Liver (tissue), 3 donors: ENCODE data around the gene YEATS2.

ENCODE experiments used
- EGR1 ChIP-seq, 2 donors: IDR thresholded peaks; 2 replicates each; pipeline ENCODE4 v1.6.1; 2016 to 2018; ENCODE audit warnings: antibody characterized with exemption in 2 of 2, low read depth in 2 of 2
- FOXA2 ChIP-seq: IDR thresholded peaks from 2 replicates; pipeline ENCODE4 v1.6.1; 2016; ENCODE audit warnings: antibody characterized with exemption
- GABPA ChIP-seq, 2 donors: IDR thresholded peaks in 1 of 2; conservative IDR thresholded peaks in 1 of 2; 2 replicates each; pipeline ENCODE4 v1.6.1; 2016; ENCODE audit warnings: antibody characterized with exemption in 2 of 2, mild to moderate bottlenecking in 1 of 2, moderate library complexity in 1 of 2
- JUND ChIP-seq, 2 donors: IDR thresholded peaks; 2 replicates each; pipeline ENCODE4 v1.6.1; 2016; ENCODE audit warnings: antibody characterized with exemption in 2 of 2
- RAD21 ChIP-seq, 2 donors: IDR thresholded peaks; 2 replicates each; pipeline ENCODE4 v1.6.1; 2016; ENCODE audit warnings: antibody characterized with exemption in 2 of 2, mild to moderate bottlenecking in 2 of 2
- RXRA ChIP-seq, 2 donors: IDR thresholded peaks; 2 replicates each; pipeline ENCODE4 v1.6.1; 2017 to 2018; ENCODE audit warnings: antibody characterized with exemption in 2 of 2, mild to moderate bottlenecking in 1 of 2
- SP1 ChIP-seq: IDR thresholded peaks from 2 replicates; pipeline ENCODE4 v1.6.1; 2018; ENCODE audit warnings: antibody characterized with exemption, mild to moderate bottlenecking
- TAF1 ChIP-seq: conservative IDR thresholded peaks from 2 replicates; pipeline ENCODE4 v1.6.1; 2016; ENCODE audit warnings: antibody characterized with exemption, mild to moderate bottlenecking
- YY1 ChIP-seq: IDR thresholded peaks from 2 replicates; pipeline ENCODE4 v1.6.1; 2016; ENCODE audit warnings: antibody characterized with exemption, mild to moderate bottlenecking
- TF ChIP-seq, protein P1 (sequence below): IDR thresholded peaks from 2 replicates; pipeline ENCODE4 v1.6.1; 2016; ENCODE audit warnings: antibody characterized with exemption
- TF ChIP-seq, protein P2 (sequence below): fragments of 150-350 bp; IDR thresholded peaks from 2 replicates; pipeline ENCODE4 v1.5.1; 2017; ENCODE audit warnings: improper control_type of control experiment, low read depth, low read length; ENCODE audit not compliant: missing input control
- TF ChIP-seq, protein P3 (sequence below): IDR thresholded peaks from 2 replicates; pipeline ENCODE4 v1.6.1; 2016; ENCODE audit warnings: antibody characterized with exemption, mild to moderate bottlenecking
- TF ChIP-seq, protein P4 (sequence below): IDR thresholded peaks from 2 replicates; pipeline ENCODE4 v1.6.1; 2016; ENCODE audit warnings: antibody characterized with exemption
- TF ChIP-seq, protein P5 (sequence below): IDR thresholded peaks from 2 replicates; pipeline ENCODE4 v1.6.1; 2016; ENCODE audit warnings: antibody characterized with exemption
- donor health status: healthy.
- donor health status: healthy.

DNA sequence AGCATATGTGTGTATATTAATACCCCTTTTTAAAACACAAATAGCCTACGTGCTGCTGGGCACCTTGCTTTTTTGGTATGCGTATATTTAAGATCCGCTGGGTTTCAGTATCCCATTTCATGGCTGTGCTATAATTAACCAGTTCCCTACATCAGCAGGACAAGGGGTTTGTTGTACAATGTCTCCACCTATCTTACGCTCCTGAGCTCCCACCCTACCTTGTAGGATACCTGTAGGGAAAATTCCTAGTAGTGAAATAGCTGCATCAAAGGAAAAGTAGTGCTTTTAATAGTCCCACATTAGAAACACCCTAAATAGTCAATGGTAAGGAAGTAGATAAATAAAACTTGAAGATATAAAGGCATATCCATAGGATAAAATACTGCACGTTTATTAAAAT, 126.4 kb downstream of the YEATS2 start:
- TF ChIP-seq, protein P1, sequence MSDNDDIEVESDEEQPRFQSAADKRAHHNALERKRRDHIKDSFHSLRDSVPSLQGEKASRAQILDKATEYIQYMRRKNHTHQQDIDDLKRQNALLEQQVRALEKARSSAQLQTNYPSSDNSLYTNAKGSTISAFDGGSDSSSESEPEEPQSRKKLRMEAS: no peak
- TF ChIP-seq, protein P2, sequence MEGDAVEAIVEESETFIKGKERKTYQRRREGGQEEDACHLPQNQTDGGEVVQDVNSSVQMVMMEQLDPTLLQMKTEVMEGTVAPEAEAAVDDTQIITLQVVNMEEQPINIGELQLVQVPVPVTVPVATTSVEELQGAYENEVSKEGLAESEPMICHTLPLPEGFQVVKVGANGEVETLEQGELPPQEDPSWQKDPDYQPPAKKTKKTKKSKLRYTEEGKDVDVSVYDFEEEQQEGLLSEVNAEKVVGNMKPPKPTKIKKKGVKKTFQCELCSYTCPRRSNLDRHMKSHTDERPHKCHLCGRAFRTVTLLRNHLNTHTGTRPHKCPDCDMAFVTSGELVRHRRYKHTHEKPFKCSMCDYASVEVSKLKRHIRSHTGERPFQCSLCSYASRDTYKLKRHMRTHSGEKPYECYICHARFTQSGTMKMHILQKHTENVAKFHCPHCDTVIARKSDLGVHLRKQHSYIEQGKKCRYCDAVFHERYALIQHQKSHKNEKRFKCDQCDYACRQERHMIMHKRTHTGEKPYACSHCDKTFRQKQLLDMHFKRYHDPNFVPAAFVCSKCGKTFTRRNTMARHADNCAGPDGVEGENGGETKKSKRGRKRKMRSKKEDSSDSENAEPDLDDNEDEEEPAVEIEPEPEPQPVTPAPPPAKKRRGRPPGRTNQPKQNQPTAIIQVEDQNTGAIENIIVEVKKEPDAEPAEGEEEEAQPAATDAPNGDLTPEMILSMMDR: no peak
- no peak for TF ChIP-seq EGR1 (IDR thresholded peaks at IDR 0.05; ENCODE audit: low read depth in 2 of 2)
- TF ChIP-seq, protein P3, sequence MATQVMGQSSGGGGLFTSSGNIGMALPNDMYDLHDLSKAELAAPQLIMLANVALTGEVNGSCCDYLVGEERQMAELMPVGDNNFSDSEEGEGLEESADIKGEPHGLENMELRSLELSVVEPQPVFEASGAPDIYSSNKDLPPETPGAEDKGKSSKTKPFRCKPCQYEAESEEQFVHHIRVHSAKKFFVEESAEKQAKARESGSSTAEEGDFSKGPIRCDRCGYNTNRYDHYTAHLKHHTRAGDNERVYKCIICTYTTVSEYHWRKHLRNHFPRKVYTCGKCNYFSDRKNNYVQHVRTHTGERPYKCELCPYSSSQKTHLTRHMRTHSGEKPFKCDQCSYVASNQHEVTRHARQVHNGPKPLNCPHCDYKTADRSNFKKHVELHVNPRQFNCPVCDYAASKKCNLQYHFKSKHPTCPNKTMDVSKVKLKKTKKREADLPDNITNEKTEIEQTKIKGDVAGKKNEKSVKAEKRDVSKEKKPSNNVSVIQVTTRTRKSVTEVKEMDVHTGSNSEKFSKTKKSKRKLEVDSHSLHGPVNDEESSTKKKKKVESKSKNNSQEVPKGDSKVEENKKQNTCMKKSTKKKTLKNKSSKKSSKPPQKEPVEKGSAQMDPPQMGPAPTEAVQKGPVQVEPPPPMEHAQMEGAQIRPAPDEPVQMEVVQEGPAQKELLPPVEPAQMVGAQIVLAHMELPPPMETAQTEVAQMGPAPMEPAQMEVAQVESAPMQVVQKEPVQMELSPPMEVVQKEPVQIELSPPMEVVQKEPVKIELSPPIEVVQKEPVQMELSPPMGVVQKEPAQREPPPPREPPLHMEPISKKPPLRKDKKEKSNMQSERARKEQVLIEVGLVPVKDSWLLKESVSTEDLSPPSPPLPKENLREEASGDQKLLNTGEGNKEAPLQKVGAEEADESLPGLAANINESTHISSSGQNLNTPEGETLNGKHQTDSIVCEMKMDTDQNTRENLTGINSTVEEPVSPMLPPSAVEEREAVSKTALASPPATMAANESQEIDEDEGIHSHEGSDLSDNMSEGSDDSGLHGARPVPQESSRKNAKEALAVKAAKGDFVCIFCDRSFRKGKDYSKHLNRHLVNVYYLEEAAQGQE: no peak
- no peak for TF ChIP-seq YY1
- TF ChIP-seq, protein P4, sequence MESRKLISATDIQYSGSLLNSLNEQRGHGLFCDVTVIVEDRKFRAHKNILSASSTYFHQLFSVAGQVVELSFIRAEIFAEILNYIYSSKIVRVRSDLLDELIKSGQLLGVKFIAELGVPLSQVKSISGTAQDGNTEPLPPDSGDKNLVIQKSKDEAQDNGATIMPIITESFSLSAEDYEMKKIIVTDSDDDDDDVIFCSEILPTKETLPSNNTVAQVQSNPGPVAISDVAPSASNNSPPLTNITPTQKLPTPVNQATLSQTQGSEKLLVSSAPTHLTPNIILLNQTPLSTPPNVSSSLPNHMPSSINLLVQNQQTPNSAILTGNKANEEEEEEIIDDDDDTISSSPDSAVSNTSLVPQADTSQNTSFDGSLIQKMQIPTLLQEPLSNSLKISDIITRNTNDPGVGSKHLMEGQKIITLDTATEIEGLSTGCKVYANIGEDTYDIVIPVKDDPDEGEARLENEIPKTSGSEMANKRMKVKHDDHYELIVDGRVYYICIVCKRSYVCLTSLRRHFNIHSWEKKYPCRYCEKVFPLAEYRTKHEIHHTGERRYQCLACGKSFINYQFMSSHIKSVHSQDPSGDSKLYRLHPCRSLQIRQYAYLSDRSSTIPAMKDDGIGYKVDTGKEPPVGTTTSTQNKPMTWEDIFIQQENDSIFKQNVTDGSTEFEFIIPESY: no peak
- TF ChIP-seq RXRA (IDR thresholded peaks at IDR 0.05): no peak
- TF ChIP-seq GABPA (IDR thresholded peaks at IDR 0.05 in 1 of 2, conservative IDR thresholded peaks at IDR 0.05 in 1 of 2): no peak
- TF ChIP-seq RAD21 (IDR thresholded peaks at IDR 0.05): no peak
- no peak for TF ChIP-seq SP1
- TF ChIP-seq TAF1: no peak
- no peak for TF ChIP-seq JUND (IDR thresholded peaks at IDR 0.05)
- TF ChIP-seq, protein P5, sequence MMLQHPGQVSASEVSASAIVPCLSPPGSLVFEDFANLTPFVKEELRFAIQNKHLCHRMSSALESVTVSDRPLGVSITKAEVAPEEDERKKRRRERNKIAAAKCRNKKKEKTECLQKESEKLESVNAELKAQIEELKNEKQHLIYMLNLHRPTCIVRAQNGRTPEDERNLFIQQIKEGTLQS: no peak
- no peak for TF ChIP-seq FOXA2
